ENCODE data around the gene HTR6.

The HTR6 gene

GRCh38 chr1:19648689-19649088, 16.0 kb upstream of the HTR6 start:
- Histone ChIP-seq H3K27ac (no peak overlapping the region), H3K4me3 (no peak overlapping the region), H3K9me3 (ENCODE audit: low read depth, low read length) (no peaks in the 10 kb centered on the region), H3K9ac (ENCODE audit: insufficient read length) (no peak overlapping the region), H3K36me3 (ENCODE audit: insufficient read depth, low read length) (no peaks in the 10 kb centered on the region)
- no peak for TF ChIP-seq EZH2 (IDR thresholded peaks at IDR 0.05)
- no peak for TF ChIP-seq FOXP2 (optimal IDR thresholded peaks at IDR 0.05; ENCODE audit: control extremely low read depth, extremely low read length, insufficient read depth)
- TF ChIP-seq POLR2AphosphoS5 (IDR thresholded peaks at IDR 0.05; ENCODE audit: borderline replicate concordance, low read depth, low read length): no peak
- DNase-seq (ENCODE audit: low read depth, low spot score): no peak

GRCh38 chr1:19650416-19651140, 14.1 kb upstream of the HTR6 start:
- no peak overlapping the region for H3K27ac ChIP-seq

GRCh38 chr1:19651141-19651737, 13.4 kb upstream of the HTR6 start:
- Histone ChIP-seq H3K27ac (no peak overlapping the region), H3K4me3 (no peak overlapping the region), H3K9me3 (ENCODE audit: low read depth, low read length) (no peaks in the 10 kb centered on the region), H3K9ac (ENCODE audit: insufficient read length) (no peak overlapping the region), H3K36me3 (ENCODE audit: insufficient read depth, low read length) (no peaks in the 10 kb centered on the region)
- DNase-seq (ENCODE audit: low read depth, low spot score): no peak
- TF ChIP-seq EZH2 (IDR thresholded peaks at IDR 0.05) (no peak), POLR2AphosphoS5 (IDR thresholded peaks at IDR 0.05; ENCODE audit: borderline replicate concordance, low read depth, low read length) (no peak), FOXP2 (optimal IDR thresholded peaks at IDR 0.05; ENCODE audit: control extremely low read depth, extremely low read length, insufficient read depth) (no peak)

More at GRCh38 chr1:19650416-19651140, 14.1 kb upstream of the HTR6 start:
- TF ChIP-seq FOXP2 (optimal IDR thresholded peaks at IDR 0.05; ENCODE audit: control extremely low read depth, extremely low read length, insufficient read depth): no peak
- no peak for TF ChIP-seq EZH2 (IDR thresholded peaks at IDR 0.05)
- no peak for TF ChIP-seq POLR2AphosphoS5 (IDR thresholded peaks at IDR 0.05; ENCODE audit: borderline replicate concordance, low read depth, low read length)
- Histone ChIP-seq H3K9ac (ENCODE audit: insufficient read length) (no peak overlapping the region), H3K4me3 (no peak overlapping the region), H3K9me3 (ENCODE audit: low read depth, low read length) (no peaks in the 10 kb centered on the region), H3K36me3 (ENCODE audit: insufficient read depth, low read length) (no peaks in the 10 kb centered on the region)
- no peak for DNase-seq (ENCODE audit: low read depth, low spot score)

- DNase-seq (ENCODE audit: low read depth, low spot score): no peak
- H3K4me3 ChIP-seq: no peak overlapping the region
- no peak overlapping the region for H3K9ac ChIP-seq (ENCODE audit: insufficient read length)
- TF ChIP-seq POLR2AphosphoS5 (IDR thresholded peaks at IDR 0.05; ENCODE audit: borderline replicate concordance, low read depth, low read length) (no peak), FOXP2 (optimal IDR thresholded peaks at IDR 0.05; ENCODE audit: control extremely low read depth, extremely low read length, insufficient read depth) (no peak), EZH2 (IDR thresholded peaks at IDR 0.05) (no peak)
- no peaks in the 10 kb centered on the region for H3K9me3 ChIP-seq (ENCODE audit: low read depth, low read length)
- no peak overlapping the region for H3K27ac ChIP-seq
- no peaks in the 10 kb centered on the region for H3K36me3 ChIP-seq (ENCODE audit: insufficient read depth, low read length)
These were observed 10.3 kb upstream of the HTR6 start for GRCh38 chr1:19654386-19654785.

- Histone ChIP-seq H3K9me3 (ENCODE audit: low read depth, low read length) (no peaks in the 10 kb centered on the region), H3K4me3 (no peak overlapping the region), H3K36me3 (ENCODE audit: insufficient read depth, low read length) (no peaks in the 10 kb centered on the region), H3K27ac (no peak overlapping the region), H3K9ac (ENCODE audit: insufficient read length) (no peak overlapping the region)
- no peak for TF ChIP-seq EZH2 (IDR thresholded peaks at IDR 0.05)
- no peak for TF ChIP-seq POLR2AphosphoS5 (IDR thresholded peaks at IDR 0.05; ENCODE audit: borderline replicate concordance, low read depth, low read length)
- TF ChIP-seq FOXP2 (optimal IDR thresholded peaks at IDR 0.05; ENCODE audit: control extremely low read depth, extremely low read length, insufficient read depth): no peak
- no peak for DNase-seq (ENCODE audit: low read depth, low spot score)
These were observed 9.6 kb upstream of the HTR6 start for GRCh38 chr1:19654886-19655717.

- no peak overlapping the region for H3K4me3 ChIP-seq
- H3K9ac ChIP-seq (ENCODE audit: insufficient read length): no peak overlapping the region
- TF ChIP-seq POLR2AphosphoS5 (IDR thresholded peaks at IDR 0.05; ENCODE audit: borderline replicate concordance, low read depth, low read length) (no peak), FOXP2 (optimal IDR thresholded peaks at IDR 0.05; ENCODE audit: control extremely low read depth, extremely low read length, insufficient read depth) (no peak), EZH2 (IDR thresholded peaks at IDR 0.05) (no peak)
- no peaks in the 10 kb centered on the region for H3K9me3 ChIP-seq (ENCODE audit: low read depth, low read length)
- DNase-seq (ENCODE audit: low read depth, low spot score): no peak
- no peak overlapping the region for H3K27ac ChIP-seq
- no peaks in the 10 kb centered on the region for H3K36me3 ChIP-seq (ENCODE audit: insufficient read depth, low read length)
These were observed 9.0 kb upstream of the HTR6 start for GRCh38 chr1:19655718-19656080.

GRCh38 chr1:19656134-19656779, 8.4 kb upstream of the HTR6 start:
- no peaks in the 10 kb centered on the region for H3K9me3 ChIP-seq (ENCODE audit: low read depth, low read length)
- TF ChIP-seq POLR2AphosphoS5 (IDR thresholded peaks at IDR 0.05; ENCODE audit: borderline replicate concordance, low read depth, low read length): no peak
- TF ChIP-seq FOXP2 (optimal IDR thresholded peaks at IDR 0.05; ENCODE audit: control extremely low read depth, extremely low read length, insufficient read depth): no peak
- no peak for TF ChIP-seq EZH2 (IDR thresholded peaks at IDR 0.05)
- H3K36me3 ChIP-seq (ENCODE audit: insufficient read depth, low read length): no peaks in the 10 kb centered on the region
- H3K9ac ChIP-seq (ENCODE audit: insufficient read length): no peak overlapping the region
- no peak for DNase-seq (ENCODE audit: low read depth, low spot score)
- no peak overlapping the region for H3K4me3 ChIP-seq
- no peak overlapping the region for H3K27ac ChIP-seq

Measured in SK-N-MC (cell line).